WERI-Rb-1 (cell line): ENCODE measurements around the gene UBE2N.
A peak's percentile ranks its signal among the peaks of the same experiment; 100 is the strongest.

Source experiments
- DNase-seq: peaks from one replicate; pipeline ENCODE4 v3.0.0-alpha.2; 2020
- H3K27ac ChIP-seq: fragments of 250-450 bp; sonication (Bioruptor Pico); 2 replicates; pipeline ENCODE4 v1.5.1; 2020; ENCODE audit warnings: mild to moderate bottlenecking, moderate library complexity
- H3K27me3 ChIP-seq: fragments of 250-450 bp; sonication (Bioruptor Pico); 2 replicates; pipeline ENCODE4 v1.5.1; 2021; ENCODE audit warnings: mild to moderate bottlenecking, low read depth, moderate library complexity; ENCODE audit not compliant: insufficient read depth, severe bottlenecking
- H3K36me3 ChIP-seq: fragments of 250-450 bp; sonication (Bioruptor Pico); 2 replicates; pipeline ENCODE4 v1.5.1; 2020; ENCODE audit warnings: mild to moderate bottlenecking, moderate library complexity
- H3K4me3 ChIP-seq: 2 replicates; pipeline ENCODE4 v1.5.1; 2011; ENCODE audit warnings: low read depth, mild to moderate bottlenecking, control low read depth, low read length
- H3K9me3 ChIP-seq: fragments of 250-450 bp; sonication (Bioruptor Pico); 2 replicates; pipeline ENCODE4 v1.5.1; 2021; ENCODE audit warnings: mild to moderate bottlenecking, moderate library complexity; ENCODE audit not compliant: severe bottlenecking
- TF ChIP-seq, protein P1 (sequence below): IDR thresholded peaks from 2 replicates; pipeline ENCODE4 v1.5.1; 2011; ENCODE audit warnings: low read depth, mild to moderate bottlenecking, control low read depth, inconsistent platforms, low read length

UBE2N gene

GRCh38 chr12:93469386-93469785, 27.6 kb upstream of the UBE2N start:
- H3K27me3 ChIP-seq: no peaks in the 10 kb centered on the region
- H3K36me3 ChIP-seq: peaks cover 59% of the 10 kb centered on the region
- no peak overlapping the region for H3K27ac ChIP-seq
- no peak for DNase-seq
- peaks cover 2% of the 10 kb centered on the region for H3K9me3 ChIP-seq
- TF ChIP-seq, protein P1, sequence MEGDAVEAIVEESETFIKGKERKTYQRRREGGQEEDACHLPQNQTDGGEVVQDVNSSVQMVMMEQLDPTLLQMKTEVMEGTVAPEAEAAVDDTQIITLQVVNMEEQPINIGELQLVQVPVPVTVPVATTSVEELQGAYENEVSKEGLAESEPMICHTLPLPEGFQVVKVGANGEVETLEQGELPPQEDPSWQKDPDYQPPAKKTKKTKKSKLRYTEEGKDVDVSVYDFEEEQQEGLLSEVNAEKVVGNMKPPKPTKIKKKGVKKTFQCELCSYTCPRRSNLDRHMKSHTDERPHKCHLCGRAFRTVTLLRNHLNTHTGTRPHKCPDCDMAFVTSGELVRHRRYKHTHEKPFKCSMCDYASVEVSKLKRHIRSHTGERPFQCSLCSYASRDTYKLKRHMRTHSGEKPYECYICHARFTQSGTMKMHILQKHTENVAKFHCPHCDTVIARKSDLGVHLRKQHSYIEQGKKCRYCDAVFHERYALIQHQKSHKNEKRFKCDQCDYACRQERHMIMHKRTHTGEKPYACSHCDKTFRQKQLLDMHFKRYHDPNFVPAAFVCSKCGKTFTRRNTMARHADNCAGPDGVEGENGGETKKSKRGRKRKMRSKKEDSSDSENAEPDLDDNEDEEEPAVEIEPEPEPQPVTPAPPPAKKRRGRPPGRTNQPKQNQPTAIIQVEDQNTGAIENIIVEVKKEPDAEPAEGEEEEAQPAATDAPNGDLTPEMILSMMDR: no peak
- no peak overlapping the region for H3K4me3 ChIP-seq

DNA sequence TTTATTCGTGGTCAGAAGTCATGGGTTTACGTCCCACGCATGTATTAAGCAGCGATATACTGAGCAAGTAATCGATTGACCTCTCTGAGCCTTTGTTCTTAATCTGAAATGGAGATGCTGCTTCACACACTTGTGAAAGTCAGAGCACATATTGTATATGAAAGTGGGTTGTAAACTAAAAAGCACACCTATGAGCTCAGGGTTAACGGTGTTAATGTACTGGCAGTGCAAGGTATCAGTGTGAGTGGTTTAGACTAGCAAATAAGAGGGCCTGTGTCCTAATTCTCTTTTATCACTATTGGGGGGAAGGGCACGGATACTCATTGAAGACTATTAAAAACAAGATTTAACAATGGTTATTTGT, 26.2 kb upstream of the UBE2N start:
- no peak for DNase-seq
- H3K27me3 ChIP-seq: no peaks in the 10 kb centered on the region
- H3K9me3 ChIP-seq: peaks cover 2% of the 10 kb centered on the region
- peaks cover 47% of the 10 kb centered on the region for H3K36me3 ChIP-seq
- peak overlapping the region; percentile 98 for H3K27ac ChIP-seq
- peak overlapping the region; percentile 91 for H3K4me3 ChIP-seq
- TF ChIP-seq, protein P1: no peak

DNA sequence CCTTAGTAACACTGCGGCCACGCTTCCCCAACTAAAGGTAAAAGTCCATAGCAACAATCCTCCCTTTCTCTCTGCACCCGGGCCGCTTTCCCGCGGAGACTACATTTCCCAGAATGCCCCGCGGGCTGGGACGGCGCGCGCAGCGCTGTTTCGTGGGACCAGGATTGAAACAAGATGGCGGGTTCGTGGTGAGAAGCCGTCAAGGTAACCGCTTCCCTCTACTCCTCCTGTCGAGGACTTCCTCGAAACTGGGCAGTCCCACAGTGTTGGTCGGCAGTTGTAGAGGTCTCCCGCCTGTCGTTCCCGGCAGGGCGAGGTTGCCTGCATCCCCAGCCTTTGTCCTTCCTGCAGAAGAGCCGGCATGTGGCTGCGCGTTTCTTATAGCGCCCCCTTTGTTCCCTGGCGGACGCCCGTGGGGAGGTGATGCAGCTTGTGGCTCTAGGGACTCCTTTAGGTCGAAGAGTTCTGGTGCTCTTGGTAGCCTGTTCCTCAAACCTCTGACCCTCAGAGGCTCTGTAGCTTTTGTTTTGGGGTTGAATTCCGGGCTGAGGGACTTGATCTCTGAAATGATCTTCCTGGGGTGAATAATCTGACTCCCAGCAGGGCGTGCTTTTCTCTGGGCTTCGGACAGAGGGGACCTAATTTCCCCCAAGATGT, 25.7 kb upstream of the UBE2N start, which contains the start of gene MRPL42:
TSS of gene MRPL42 (plus strand) at position 164 of the 657 bp plus-strand sequence. CDS start 1,772 bp downstream, outside the sequence.
- TF ChIP-seq, protein P1: peak; percentile 79
- Histone ChIP-seq H3K27ac (peak within 1 kb of the TSS; percentile 98), H3K27me3 (no peaks in the 10 kb centered on the region), H3K36me3 (peaks cover 42% of the 10 kb centered on the region), H3K9me3 (peaks cover 2% of the 10 kb centered on the region), H3K4me3 (peak within 1 kb of the TSS; percentile 91)
- peak; percentile 92 for DNase-seq

DNA sequence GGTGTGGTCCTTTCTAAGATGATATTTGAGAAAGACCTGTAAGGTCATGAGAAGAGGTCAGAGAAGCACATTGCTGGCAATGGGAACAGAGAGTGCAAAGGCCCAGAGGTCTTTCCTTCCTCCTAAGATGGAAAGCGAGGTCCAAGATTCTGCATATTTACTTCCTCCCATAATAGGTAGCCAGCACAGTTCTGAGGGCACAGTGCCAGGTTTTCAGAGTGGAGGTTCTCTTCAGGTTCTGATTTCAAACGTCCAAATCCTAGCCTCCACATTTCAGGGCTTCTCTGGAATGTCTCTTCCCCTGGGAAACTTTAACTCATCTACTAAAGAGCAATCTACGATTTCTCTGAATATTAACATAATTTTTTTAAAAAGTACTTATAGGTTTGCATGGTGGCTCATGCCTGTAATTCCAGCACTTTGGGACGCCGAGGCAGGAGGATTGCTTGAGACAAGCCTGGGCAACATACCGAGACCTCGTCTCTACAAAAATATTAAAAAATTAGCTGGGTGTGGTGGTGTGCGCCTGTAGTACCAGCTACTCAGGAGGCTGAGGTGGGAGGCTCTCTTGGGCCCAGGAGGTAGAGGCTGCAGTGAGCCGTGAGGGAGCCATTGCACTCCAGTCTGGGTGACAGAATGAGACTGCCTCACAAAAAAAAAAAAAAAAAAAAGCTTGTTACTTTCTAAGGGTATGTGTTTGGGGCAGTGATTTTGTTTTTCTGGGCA, 25.0 kb upstream of the UBE2N start:
- TF ChIP-seq, protein P1: no peak
- no peak overlapping the region for H3K27ac ChIP-seq
- DNase-seq: no peak
- no peaks in the 10 kb centered on the region for H3K27me3 ChIP-seq
- H3K4me3 ChIP-seq: peak overlapping the region; percentile 91
- peaks cover 2% of the 10 kb centered on the region for H3K9me3 ChIP-seq
- peaks cover 35% of the 10 kb centered on the region for H3K36me3 ChIP-seq

GRCh38 chr12:93465841-93466240, 24.1 kb upstream of the UBE2N start:
- H3K4me3 ChIP-seq: no peak overlapping the region
- TF ChIP-seq, protein P1: no peak
- H3K9me3 ChIP-seq: peaks cover 2% of the 10 kb centered on the region
- no peak for DNase-seq
- no peak overlapping the region for H3K27ac ChIP-seq
- H3K27me3 ChIP-seq: no peaks in the 10 kb centered on the region
- H3K36me3 ChIP-seq: peaks cover 25% of the 10 kb centered on the region
